HepG2 (cell line): ENCODE measurements around the gene ASGR1. TPM values are rescaled to one million over a fixed set of nuclear protein-coding genes. Genes with fewer than 3 reads are reported as not detected.

Experiments used
- BATF2 ChIP-seq: sonication (generic); formaldehyde crosslinking; IDR thresholded peaks from 2 replicates; pipeline ENCODE4 v1.8.0; 2022; ENCODE audit warnings: mild to moderate bottlenecking, missing genetic modification reagents, moderate library complexity
- CAMTA2 ChIP-seq: sonication (generic); formaldehyde crosslinking; IDR thresholded peaks from 2 replicates; pipeline ENCODE4 v1.4.0; 2020; ENCODE audit warnings: mild to moderate bottlenecking, missing genetic modification reagents, borderline replicate concordance
- CENPX ChIP-seq: sonication (generic); formaldehyde crosslinking; IDR thresholded peaks from 2 replicates; pipeline ENCODE4 v1.9.0; 2021; ENCODE audit warnings: mild to moderate bottlenecking, missing genetic modification reagents, moderate library complexity
- HNRNPK ChIP-seq: fragments of 200-400 bp; formaldehyde crosslinking; IDR thresholded peaks from 2 replicates; pipeline ENCODE4 v1.6.1; 2018; ENCODE audit warnings: low read length, low read depth, moderate library complexity, mild to moderate bottlenecking; ENCODE audit not compliant: poor library complexity, severe bottlenecking
- ISL2 ChIP-seq: sonication (generic); formaldehyde crosslinking; IDR thresholded peaks from 2 replicates; pipeline ENCODE4 v1.5.0; 2020; ENCODE audit warnings: missing genetic modification reagents
- NKX3-1 ChIP-seq: sonication (generic); formaldehyde crosslinking; IDR thresholded peaks from 2 replicates; pipeline ENCODE4 v1.5.0; 2020; ENCODE audit warnings: missing genetic modification reagents
- POLR2A ChIP-seq, 2 experiments: IDR thresholded peaks; 2 replicates each; pipeline ENCODE4 v1.6.1; 2011; ENCODE audit warnings: low read depth in 2 of 2, low read length in 2 of 2, mild to moderate bottlenecking in 1 of 2, moderate library complexity in 1 of 2; ENCODE audit not compliant: insufficient read depth in 1 of 2
- ZBTB43 ChIP-seq: sonication (generic); formaldehyde crosslinking; conservative IDR thresholded peaks from 2 replicates; pipeline ENCODE4 v1.4.0; 2020; ENCODE audit warnings: missing genetic modification reagents
- ZFP36L1 ChIP-seq: sonication (generic); formaldehyde crosslinking; IDR thresholded peaks from 2 replicates; pipeline ENCODE4 v1.8.0; 2022; ENCODE audit warnings: mild to moderate bottlenecking, missing genetic modification reagents, moderate library complexity
- ZFY ChIP-seq: sonication (generic); formaldehyde crosslinking; IDR thresholded peaks from 2 replicates; pipeline ENCODE4 v1.4.0; 2020; ENCODE audit warnings: missing genetic modification reagents
- ZNF232 ChIP-seq: sonication (generic); formaldehyde crosslinking; IDR thresholded peaks from 2 replicates; pipeline ENCODE4 v1.4.0; 2020; ENCODE audit warnings: missing genetic modification reagents, borderline replicate concordance
- ZNF33A ChIP-seq: sonication (generic); formaldehyde crosslinking; IDR thresholded peaks from 2 replicates; pipeline ENCODE4 v1.5.1; 2020; ENCODE audit warnings: missing genetic modification reagents, mild to moderate bottlenecking, moderate library complexity, borderline replicate concordance
- ZNF496 ChIP-seq: sonication (generic); formaldehyde crosslinking; IDR thresholded peaks from 2 replicates; pipeline ENCODE4 v1.8.1; 2023; ENCODE audit warnings: mild to moderate bottlenecking, moderate library complexity, missing genetic modification reagents; ENCODE audit not compliant: insufficient replicate concordance
- ZNF639 ChIP-seq: conservative IDR thresholded peaks from 2 replicates; pipeline ENCODE4 v1.6.1; 2018; ENCODE audit warnings: missing genetic modification reagents
- ZNF782 ChIP-seq: sonication (generic); formaldehyde crosslinking; IDR thresholded peaks from 2 replicates; pipeline ENCODE4 v1.4.0; 2020; ENCODE audit warnings: missing genetic modification reagents, mild to moderate bottlenecking, borderline replicate concordance
- polyA plus RNA-seq, 8 experiments: library from polyadenylated mRNA; depleted of rRNA in 3 of 8; stranded (reverse) in 7 of 8; unstranded in 1 of 8; fragments of >200 nt; fragmentation: Illumina TruSeq in 4 of 8; extraction: Trizol in 4 of 8; gene quantifications; 2 replicates each; pipeline versions ENCODE4 v1.2.1 to v1.2.3, GENCODE V29; 2011 to 2016; ENCODE audit warnings: low read depth in 4 of 8, missing spikeins in 1 of 8, mixed read lengths in 1 of 8; ENCODE audit not compliant: insufficient read depth in 1 of 8
- total RNA-seq, 5 experiments: library from RNA; depleted of rRNA; stranded (reverse); fragments of >200 nt; fragmentation: Illumina TruSeq; extraction: Trizol; gene quantifications; 2 replicates each; pipeline ENCODE4 v1.2.3, GENCODE V29; 2016; ENCODE audit warnings: low read depth in 1 of 5
- TF ChIP-seq, protein P1 (sequence below): sonication (generic); formaldehyde crosslinking; IDR thresholded peaks from 2 replicates; pipeline ENCODE4 v1.4.0; 2020; ENCODE audit warnings: missing genetic modification reagents, borderline replicate concordance
- TF ChIP-seq, protein P2 (sequence below): sonication (generic); formaldehyde crosslinking; IDR thresholded peaks from 2 replicates; pipeline ENCODE4 v1.5.0; 2020; ENCODE audit warnings: missing genetic modification reagents, mild to moderate bottlenecking, borderline replicate concordance
- TF ChIP-seq, protein P3 (sequence below): sonication (generic); formaldehyde crosslinking; conservative IDR thresholded peaks from 2 replicates; pipeline ENCODE4 v1.8.1; 2023; ENCODE audit warnings: missing genetic modification reagents

ASGR1 gene
- total and polyA plus RNA-seq, 2 of the 13 experiments (the other 11 are each of a cell fraction or from before 2014, with no cell fraction given), result 353 to 796 TPM

DNA sequence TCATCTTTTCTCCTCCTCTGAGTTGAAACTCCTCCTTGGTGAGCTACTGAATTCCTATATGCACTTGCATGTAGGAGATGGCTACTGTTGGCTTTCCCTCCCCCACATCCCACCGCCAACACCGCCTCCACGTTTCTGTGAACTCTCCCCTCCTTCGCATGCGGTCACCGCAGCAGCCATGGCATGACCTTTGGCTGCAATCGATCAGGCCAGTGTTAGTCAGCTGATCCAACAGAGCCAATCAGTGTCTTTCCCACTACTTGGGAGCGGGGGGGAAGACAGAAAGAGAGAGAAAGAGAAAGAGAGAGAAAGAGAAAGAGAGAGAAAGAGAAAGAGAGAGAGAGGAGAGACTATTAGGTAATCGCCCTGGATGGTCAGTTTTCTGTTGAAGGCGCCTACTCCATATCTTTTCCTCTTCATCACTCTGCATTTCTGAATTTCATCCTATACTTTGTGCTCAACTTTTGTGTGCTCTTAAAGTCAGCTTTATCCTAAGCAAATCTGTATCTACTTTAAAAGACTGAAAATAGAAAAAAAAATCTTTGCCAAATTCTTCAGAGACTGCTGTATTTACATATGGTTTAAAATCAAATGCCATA, 22.7 kb downstream of the ASGR1 start (continued):
- TF ChIP-seq ZNF639 (CRISPR knock-in tag), result peak; percentile 82
- TF ChIP-seq, protein P1, sequence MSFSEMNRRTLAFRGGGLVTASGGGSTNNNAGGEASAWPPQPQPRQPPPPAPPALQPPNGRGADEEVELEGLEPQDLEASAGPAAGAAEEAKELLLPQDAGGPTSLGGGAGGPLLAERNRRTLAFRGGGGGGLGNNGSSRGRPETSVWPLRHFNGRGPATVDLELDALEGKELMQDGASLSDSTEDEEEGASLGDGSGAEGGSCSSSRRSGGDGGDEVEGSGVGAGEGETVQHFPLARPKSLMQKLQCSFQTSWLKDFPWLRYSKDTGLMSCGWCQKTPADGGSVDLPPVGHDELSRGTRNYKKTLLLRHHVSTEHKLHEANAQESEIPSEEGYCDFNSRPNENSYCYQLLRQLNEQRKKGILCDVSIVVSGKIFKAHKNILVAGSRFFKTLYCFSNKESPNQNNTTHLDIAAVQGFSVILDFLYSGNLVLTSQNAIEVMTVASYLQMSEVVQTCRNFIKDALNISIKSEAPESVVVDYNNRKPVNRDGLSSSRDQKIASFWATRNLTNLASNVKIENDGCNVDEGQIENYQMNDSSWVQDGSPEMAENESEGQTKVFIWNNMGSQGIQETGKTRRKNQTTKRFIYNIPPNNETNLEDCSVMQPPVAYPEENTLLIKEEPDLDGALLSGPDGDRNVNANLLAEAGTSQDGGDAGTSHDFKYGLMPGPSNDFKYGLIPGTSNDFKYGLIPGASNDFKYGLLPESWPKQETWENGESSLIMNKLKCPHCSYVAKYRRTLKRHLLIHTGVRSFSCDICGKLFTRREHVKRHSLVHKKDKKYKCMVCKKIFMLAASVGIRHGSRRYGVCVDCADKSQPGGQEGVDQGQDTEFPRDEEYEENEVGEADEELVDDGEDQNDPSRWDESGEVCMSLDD, result 0 out of 2 replicates have a peak, but pooled peaks have one; percentile 62
- peak; percentile 94 for TF ChIP-seq BATF2 (CRISPR knock-in tag)
- TF ChIP-seq, protein P2, sequence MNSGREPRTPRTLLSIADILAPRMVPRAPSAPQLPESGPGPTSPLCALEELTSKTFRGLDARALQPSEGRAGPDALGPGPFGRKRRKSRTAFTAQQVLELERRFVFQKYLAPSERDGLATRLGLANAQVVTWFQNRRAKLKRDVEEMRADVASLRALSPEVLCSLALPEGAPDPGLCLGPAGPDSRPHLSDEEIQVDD (CRISPR knock-in tag), result peak; percentile 90; the same call in 1 of the 2 replicates
- 0 out of 2 replicates have a peak, but pooled peaks have one; percentile 67 for TF ChIP-seq ZBTB43 (CRISPR knock-in tag)
- TF ChIP-seq POLR2A (IDR thresholded peaks at IDR 0.05; ENCODE audit: insufficient read depth in 1 of 2, low read depth in 2 of 2, low read length in 2 of 2), result no peak
- TF ChIP-seq ZFP36L1 (CRISPR knock-in tag), result peak; percentile 82; the same call in 1 of the 2 replicates
- TF ChIP-seq, protein P3, sequence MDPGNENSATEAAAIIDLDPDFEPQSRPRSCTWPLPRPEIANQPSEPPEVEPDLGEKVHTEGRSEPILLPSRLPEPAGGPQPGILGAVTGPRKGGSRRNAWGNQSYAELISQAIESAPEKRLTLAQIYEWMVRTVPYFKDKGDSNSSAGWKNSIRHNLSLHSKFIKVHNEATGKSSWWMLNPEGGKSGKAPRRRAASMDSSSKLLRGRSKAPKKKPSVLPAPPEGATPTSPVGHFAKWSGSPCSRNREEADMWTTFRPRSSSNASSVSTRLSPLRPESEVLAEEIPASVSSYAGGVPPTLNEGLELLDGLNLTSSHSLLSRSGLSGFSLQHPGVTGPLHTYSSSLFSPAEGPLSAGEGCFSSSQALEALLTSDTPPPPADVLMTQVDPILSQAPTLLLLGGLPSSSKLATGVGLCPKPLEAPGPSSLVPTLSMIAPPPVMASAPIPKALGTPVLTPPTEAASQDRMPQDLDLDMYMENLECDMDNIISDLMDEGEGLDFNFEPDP (CRISPR knock-in tag), result no peak
- TF ChIP-seq ISL2 (CRISPR knock-in tag), result peak; percentile 34; the same call in 1 of the 2 replicates
- TF ChIP-seq NKX3-1 (CRISPR knock-in tag), result peak; percentile 74; the same call in 1 of the 2 replicates
- peak; percentile 90; the same call in 1 of the 2 replicates for TF ChIP-seq ZNF782 (CRISPR knock-in tag)
- TF ChIP-seq HNRNPK, result no peak
- TF ChIP-seq ZFY, result 0 out of 2 replicates have a peak, but pooled peaks have one; percentile 46
- no peak for TF ChIP-seq ZNF33A (CRISPR knock-in tag)
- no peak for TF ChIP-seq CAMTA2 (CRISPR knock-in tag)
- no peak for TF ChIP-seq CENPX (CRISPR knock-in tag)
- peak; percentile 93; the same call in 1 of the 2 replicates for TF ChIP-seq ZNF232 (CRISPR knock-in tag)
- TF ChIP-seq ZNF496 (CRISPR knock-in tag), result no peak
